C4-2B (cell line): ENCODE results near the gene SLC26A2.

Experiments used
- H3K27ac ChIP-seq: fragments of 450-650 bp; 2 replicates; pipeline ENCODE4 v1.5.1; 2017
- ZFX ChIP-seq: fragments of 450-650 bp; IDR thresholded peaks from 2 replicates; pipeline ENCODE4 v1.6.1; 2017
- TF ChIP-seq, protein P1 (sequence below): fragments of 450-650 bp; conservative IDR thresholded peaks from 2 replicates; pipeline ENCODE4 v1.5.1; 2017; ENCODE audit warnings: mild to moderate bottlenecking

Gene SLC26A2

DNA sequence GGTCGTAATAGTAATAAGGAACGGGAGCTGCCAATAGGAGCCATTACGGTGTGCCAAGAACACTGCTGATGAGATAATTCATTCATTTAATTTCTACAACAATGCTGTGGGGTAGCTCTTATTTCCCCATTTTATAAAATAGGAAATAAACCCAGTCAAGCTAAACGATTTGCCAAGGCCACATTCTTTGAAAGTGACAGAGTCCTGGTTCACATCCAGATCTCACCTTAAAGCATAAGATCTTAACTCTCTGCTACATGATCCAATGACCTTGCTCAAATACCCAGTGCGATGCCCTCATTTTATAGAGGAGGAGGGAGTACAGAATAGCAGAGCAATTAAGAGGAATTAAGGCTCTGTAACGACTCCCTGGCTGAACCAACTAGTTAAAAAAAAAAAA is 21.0 kb upstream of the SLC26A2 start:
- no peak overlapping the region for H3K27ac ChIP-seq
- TF ChIP-seq, protein P1, sequence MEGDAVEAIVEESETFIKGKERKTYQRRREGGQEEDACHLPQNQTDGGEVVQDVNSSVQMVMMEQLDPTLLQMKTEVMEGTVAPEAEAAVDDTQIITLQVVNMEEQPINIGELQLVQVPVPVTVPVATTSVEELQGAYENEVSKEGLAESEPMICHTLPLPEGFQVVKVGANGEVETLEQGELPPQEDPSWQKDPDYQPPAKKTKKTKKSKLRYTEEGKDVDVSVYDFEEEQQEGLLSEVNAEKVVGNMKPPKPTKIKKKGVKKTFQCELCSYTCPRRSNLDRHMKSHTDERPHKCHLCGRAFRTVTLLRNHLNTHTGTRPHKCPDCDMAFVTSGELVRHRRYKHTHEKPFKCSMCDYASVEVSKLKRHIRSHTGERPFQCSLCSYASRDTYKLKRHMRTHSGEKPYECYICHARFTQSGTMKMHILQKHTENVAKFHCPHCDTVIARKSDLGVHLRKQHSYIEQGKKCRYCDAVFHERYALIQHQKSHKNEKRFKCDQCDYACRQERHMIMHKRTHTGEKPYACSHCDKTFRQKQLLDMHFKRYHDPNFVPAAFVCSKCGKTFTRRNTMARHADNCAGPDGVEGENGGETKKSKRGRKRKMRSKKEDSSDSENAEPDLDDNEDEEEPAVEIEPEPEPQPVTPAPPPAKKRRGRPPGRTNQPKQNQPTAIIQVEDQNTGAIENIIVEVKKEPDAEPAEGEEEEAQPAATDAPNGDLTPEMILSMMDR: no peak
- TF ChIP-seq ZFX: no peak

DNA sequence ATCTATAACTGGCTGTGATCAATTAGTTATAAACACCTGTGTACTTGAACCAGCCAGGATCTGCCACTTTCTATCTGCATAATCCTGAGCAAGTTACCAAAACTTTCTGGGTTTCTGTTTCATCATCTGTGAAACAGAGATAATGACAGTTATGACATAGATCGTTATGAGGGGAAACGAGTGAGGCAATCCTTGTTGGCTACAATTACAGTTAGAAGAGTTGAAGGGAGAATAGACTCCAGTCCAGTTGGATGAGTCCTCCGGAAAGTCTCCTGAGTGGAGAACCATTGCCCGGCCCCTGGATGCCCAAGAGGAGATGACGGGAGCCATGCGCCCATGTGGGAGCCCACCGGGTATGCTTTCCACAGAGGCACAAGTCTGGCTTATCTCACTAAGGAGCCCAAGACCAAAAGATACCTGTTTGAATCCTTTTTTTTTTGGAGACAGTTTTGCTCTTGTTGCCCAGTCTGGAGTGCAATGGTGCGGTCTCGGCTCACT is 20.4 kb upstream of the SLC26A2 start:
- H3K27ac ChIP-seq: no peak overlapping the region
- no peak for TF ChIP-seq ZFX
- TF ChIP-seq, protein P1: no peak

DNA sequence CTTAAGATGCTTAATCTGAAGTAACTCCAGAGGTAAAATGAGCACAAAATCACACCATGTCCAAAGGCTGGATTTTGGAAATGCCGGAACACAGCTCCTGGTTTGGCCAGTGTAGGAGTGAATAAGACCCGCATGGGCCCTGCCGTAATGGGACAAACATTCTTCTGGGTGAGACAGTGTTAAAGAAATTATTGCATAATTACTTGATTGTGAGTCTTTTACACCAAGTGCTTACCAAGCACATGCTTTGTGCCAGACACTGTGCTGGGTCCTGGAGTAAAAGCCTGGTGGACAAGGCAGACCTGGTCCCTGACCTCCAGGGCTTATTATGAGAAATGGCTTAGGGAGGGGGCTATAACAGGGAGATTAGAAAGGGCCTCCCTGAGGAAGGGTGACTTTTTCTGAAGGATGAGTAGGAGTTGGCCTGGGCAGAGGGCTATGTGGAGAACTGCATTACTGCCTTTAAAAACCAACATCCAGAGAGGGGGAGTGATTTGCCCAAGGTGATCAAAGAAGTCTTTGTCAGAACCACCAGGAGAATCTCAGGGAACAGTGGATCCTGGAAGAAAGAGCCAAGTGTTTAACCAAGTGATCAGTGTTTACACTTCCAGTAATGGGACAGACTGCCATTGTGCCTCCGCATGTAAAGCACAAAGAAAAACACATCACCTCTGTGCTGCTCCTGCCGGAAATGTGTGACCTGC is 19.5 kb upstream of the SLC26A2 start:
- H3K27ac ChIP-seq: no peak overlapping the region

DNA sequence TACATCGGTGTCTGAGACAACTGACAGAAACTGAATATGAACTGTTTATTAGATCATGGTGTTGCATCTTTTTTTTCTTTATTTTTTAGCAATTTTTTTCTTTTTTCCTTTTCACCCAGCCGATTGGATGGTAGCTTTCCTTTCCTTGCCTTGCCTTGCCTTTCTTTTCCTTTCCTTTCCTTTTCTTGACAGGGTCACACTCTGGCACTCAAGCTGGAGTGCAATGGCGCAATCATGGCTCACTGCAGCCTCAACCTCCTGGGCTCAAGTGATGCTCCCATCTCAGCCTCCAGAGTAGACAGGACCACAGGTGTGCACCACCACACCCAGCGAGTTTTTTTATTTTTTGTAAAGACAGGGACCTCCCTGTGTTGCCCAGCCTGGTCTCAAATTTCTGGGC is 18.8 kb upstream of the SLC26A2 start:
- H3K27ac ChIP-seq: peak overlapping the region; percentile 49
- TF ChIP-seq, protein P1: no peak
- TF ChIP-seq ZFX: no peak

More for the DNA sequence above, 19.5 kb upstream of the SLC26A2 start:
- TF ChIP-seq ZFX: no peak
- TF ChIP-seq, protein P1: no peak

DNA sequence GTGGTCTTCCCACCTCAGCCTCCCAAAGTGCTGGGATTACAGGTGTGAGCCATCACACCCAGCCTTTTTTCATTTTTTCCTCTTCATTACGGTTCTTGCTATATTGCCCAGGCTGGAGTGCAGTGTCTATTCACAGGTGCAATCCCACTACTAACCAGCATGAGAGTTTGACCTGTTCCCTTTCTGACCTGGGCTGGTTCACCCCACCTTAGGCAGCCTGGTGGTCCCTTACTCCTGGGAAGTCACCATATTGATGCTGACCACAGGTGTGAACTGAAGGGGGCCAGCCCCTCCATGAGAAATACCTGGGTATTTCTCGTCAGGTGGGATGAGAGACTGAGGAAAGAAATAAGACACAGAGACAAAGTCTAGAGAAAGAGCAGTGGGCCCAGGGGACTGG is 18.4 kb upstream of the SLC26A2 start:
- TF ChIP-seq ZFX: no peak
- TF ChIP-seq, protein P1: no peak
- H3K27ac ChIP-seq: peak overlapping the region; percentile 49

DNA sequence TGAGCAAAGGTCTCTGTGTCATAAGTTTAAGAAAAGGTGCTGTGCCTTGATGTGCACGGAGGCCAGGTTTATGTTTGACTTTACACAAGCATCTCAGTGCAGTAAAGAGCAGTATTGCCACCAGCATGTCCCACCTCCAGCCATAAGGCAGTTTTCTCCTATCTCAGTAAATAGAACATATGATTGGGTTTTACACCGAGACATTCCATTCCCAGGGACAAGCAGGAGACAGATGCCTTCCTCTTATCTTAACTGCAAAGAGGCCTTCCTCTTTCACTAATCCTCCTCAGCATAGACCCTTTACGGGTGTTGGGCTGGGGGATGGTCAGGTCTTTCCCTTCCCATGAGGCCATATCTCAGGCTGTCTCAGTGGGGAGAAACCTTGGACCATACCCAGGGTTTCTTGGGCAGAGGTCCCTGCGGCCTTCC is 17.8 kb upstream of the SLC26A2 start:
- H3K27ac ChIP-seq: peak overlapping the region; percentile 49

DNA sequence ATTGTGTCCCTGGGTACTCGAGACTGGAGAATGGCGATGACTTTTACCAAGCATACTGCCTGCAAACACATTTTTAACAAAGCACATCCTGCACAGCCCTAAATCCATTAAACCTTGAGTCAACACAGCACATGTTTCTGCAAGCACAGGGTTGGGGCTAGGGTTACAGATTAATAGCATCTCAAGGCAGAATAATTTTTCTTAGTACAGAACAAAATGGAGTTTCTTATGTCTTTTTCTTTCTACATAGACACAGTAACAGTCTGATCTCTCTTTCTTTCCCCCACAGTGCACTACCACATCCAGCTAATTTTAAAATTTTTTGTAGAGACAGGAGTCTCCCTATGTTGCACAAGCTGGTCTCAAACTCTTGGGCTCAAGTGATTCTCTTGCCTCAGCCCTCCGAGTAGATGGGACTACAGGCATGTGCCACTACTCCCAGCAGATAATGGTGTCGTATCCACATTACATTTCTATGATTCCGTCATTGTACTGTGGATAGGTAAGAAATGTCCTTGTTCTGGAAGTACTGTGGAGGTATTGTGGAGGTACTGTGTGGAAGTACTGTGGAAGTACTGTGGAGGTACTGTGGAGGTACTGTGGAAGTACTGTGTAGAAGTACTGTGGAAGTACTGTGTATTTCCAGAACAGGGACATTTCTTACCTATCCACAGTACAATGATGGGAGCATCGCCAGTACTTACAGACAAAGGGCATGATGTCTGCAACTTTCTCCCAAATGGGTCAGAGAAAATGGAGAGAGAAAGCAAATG is 17.2 kb upstream of the SLC26A2 start:
- peak overlapping the region; percentile 41; the same call in 1 of the 2 replicates for H3K27ac ChIP-seq

DNA sequence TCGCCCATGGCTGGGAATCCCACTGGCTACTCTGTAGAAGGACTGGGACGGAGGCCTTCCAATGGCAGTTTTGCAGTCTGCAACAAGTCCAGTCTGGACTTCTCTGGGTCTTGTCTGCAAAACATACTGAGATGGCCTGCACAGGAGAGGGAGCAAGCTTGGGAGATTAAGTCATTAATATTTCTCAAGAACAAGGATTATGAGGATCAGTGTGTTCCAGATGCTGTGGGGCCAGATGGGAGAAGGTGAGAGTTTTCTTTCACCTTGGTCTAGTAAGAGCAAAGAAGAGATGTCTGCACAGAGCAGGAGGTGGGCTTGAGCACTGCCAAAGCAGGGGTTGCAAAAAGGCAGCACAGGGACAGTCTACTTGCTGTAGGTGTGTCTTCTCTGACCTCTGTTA is 15.9 kb upstream of the SLC26A2 start, which contains the start of gene PDE6A:
Gene PDE6A, minus strand, starts transcription at position 128 of the 400 bp plus-strand sequence. Its CDS starts 120 bp downstream, at position 8.
- H3K27ac ChIP-seq: peak within 1 kb of the TSS; percentile 41; the same call in 1 of the 2 replicates
- no peak for TF ChIP-seq ZFX
